Measurements from ENCODE around the gene L3MBTL4. TPM values are rescaled to one million over a fixed set of nuclear protein-coding genes. Genes with fewer than 3 reads are reported as not detected.

The L3MBTL4 gene
- total RNA-seq, 2 donors from 2014 or later = 4.6 to 7.2 TPM

- Mint-ChIP-seq H3K4me3 (no peak overlapping the region), H3K27ac (no peak overlapping the region), H3K27me3 (ENCODE audit: insufficient read depth) (no peaks in the 10 kb centered on the region), H3K9me3 (no peaks in the 10 kb centered on the region), H3K36me3 (ENCODE audit: low read depth) (no peaks in the 10 kb centered on the region), H3K4me1 (no peaks in the 10 kb centered on the region)
- no peak for DNase-seq
- no peaks in the 10 kb centered on the region for H3K4me1 ChIP-seq (ENCODE audit: control insufficient read depth, insufficient read depth, low read length)
- H3K9me3 ChIP-seq (ENCODE audit: control insufficient read depth, low read length) = no peaks in the 10 kb centered on the region
- H3K9ac ChIP-seq (ENCODE audit: extremely low read depth, low read length, poor library complexity, severe bottlenecking) = no peak overlapping the region
- no peaks in the 10 kb centered on the region for H3K27me3 ChIP-seq (ENCODE audit: control insufficient read depth, insufficient read depth, low read length, poor library complexity, severe bottlenecking)
- TF ChIP-seq CTCF (conservative IDR thresholded peaks at IDR 0.05) = no peak
- H3K36me3 ChIP-seq (ENCODE audit: control insufficient read depth, insufficient read depth, low read length) = no peaks in the 10 kb centered on the region
- whole genome bisulfite sequencing, 2 experiments (ENCODE audit: insufficient coverage in 1 of 2, insufficient read length in 1 of 2) = no CpG with 5 or more reads among the region's 1 CpG
- H3K27ac ChIP-seq (ENCODE audit: low read depth, low read length) = no peak overlapping the region
- H3K4me3 ChIP-seq (ENCODE audit: low read length) = no peak overlapping the region
Observed at GRCh38 chr18:6202861-6203260, 211.8 kb downstream of the L3MBTL4 start.

GRCh38 chr18:6200204-6200774 lies 214.4 kb downstream of the L3MBTL4 start:
- Histone ChIP-seq H3K9ac (ENCODE audit: extremely low read depth, low read length, poor library complexity, severe bottlenecking) (no peak overlapping the region), H3K27me3 (ENCODE audit: control insufficient read depth, insufficient read depth, low read length, poor library complexity, severe bottlenecking) (no peaks in the 10 kb centered on the region), H3K4me3 (ENCODE audit: low read length) (no peak overlapping the region), H3K27ac (ENCODE audit: low read depth, low read length) (no peak overlapping the region), H3K4me1 (ENCODE audit: control insufficient read depth, insufficient read depth, low read length) (no peaks in the 10 kb centered on the region), H3K9me3 (ENCODE audit: control insufficient read depth, low read length) (no peaks in the 10 kb centered on the region), H3K36me3 (ENCODE audit: control insufficient read depth, insufficient read depth, low read length) (no peaks in the 10 kb centered on the region)
- no peaks in the 10 kb centered on the region for H3K36me3 Mint-ChIP-seq (ENCODE audit: low read depth)
- no peaks in the 10 kb centered on the region for H3K4me1 Mint-ChIP-seq
- WGBS, 2 experiments (ENCODE audit: insufficient coverage in 1 of 2, insufficient read length in 1 of 2) = 88% methylated on average over 4 of the region's 4 CpGs; no CpG with 5 or more reads in 1 of the 2 experiments
- no peak for DNase-seq
- H3K9me3 Mint-ChIP-seq = no peaks in the 10 kb centered on the region
- no peak overlapping the region for H3K4me3 Mint-ChIP-seq
- no peaks in the 10 kb centered on the region for H3K27me3 Mint-ChIP-seq (ENCODE audit: insufficient read depth)
- no peak overlapping the region for H3K27ac Mint-ChIP-seq
- no peak for TF ChIP-seq CTCF (conservative IDR thresholded peaks at IDR 0.05)

GRCh38 chr18:6199777-6200176 lies 214.9 kb downstream of the L3MBTL4 start:
- H3K4me3 ChIP-seq (ENCODE audit: low read length) = no peak overlapping the region
- H3K9ac ChIP-seq (ENCODE audit: extremely low read depth, low read length, poor library complexity, severe bottlenecking) = no peak overlapping the region
- no peaks in the 10 kb centered on the region for H3K9me3 ChIP-seq (ENCODE audit: control insufficient read depth, low read length)
- no peaks in the 10 kb centered on the region for H3K4me1 Mint-ChIP-seq
- 88% methylated on average over 1 of the region's 1 CpG for WGBS, 2 experiments (ENCODE audit: insufficient coverage in 1 of 2, insufficient read length in 1 of 2)
- no peak overlapping the region for H3K27ac ChIP-seq (ENCODE audit: low read depth, low read length)
- H3K27ac Mint-ChIP-seq = no peak overlapping the region
- H3K9me3 Mint-ChIP-seq = no peaks in the 10 kb centered on the region
- no peak overlapping the region for H3K4me3 Mint-ChIP-seq
- no peaks in the 10 kb centered on the region for H3K27me3 Mint-ChIP-seq (ENCODE audit: insufficient read depth)
- TF ChIP-seq CTCF (conservative IDR thresholded peaks at IDR 0.05) = no peak
- H3K36me3 ChIP-seq (ENCODE audit: control insufficient read depth, insufficient read depth, low read length) = no peaks in the 10 kb centered on the region
- no peak for DNase-seq
- no peaks in the 10 kb centered on the region for H3K36me3 Mint-ChIP-seq (ENCODE audit: low read depth)
- H3K4me1 ChIP-seq (ENCODE audit: control insufficient read depth, insufficient read depth, low read length) = no peaks in the 10 kb centered on the region
- H3K27me3 ChIP-seq (ENCODE audit: control insufficient read depth, insufficient read depth, low read length, poor library complexity, severe bottlenecking) = no peaks in the 10 kb centered on the region
